Sigmoid colon (tissue), 7 donors: ENCODE data around the gene NUDT16L1. TPM values are rescaled to one million over a fixed set of nuclear protein-coding genes. Genes with fewer than 3 reads are reported as not detected.

ENCODE experiments used
- DNase-seq: peaks from one replicate; pipeline ENCODE4 v3.0.0-alpha.2; 2019
- H3K27ac ChIP-seq, 4 donors: fragments of 200-600 bp; sonication (generic); one replicate each; pipeline ENCODE4 v1.5.1; 2016 to 2019; ENCODE audit warnings: mild to moderate bottlenecking in 1 of 4
- H3K27me3 ChIP-seq, 3 donors: fragments of 200-600 bp; sonication (generic); one replicate each; pipeline ENCODE4 v1.5.1; 2019; ENCODE audit warnings: mild to moderate bottlenecking in 1 of 3
- H3K36me3 ChIP-seq, 4 donors: fragments of 200-600 bp; sonication (generic); one replicate each; pipeline ENCODE4 v1.5.1; 2016 to 2019
- H3K4me1 ChIP-seq, 4 donors: fragments of 200-600 bp; sonication (generic); one replicate each; pipeline ENCODE4 v1.5.1; 2017 to 2019
- H3K4me3 ChIP-seq, 4 donors: fragments of 200-600 bp; sonication (generic); one replicate each; pipeline ENCODE4 v1.5.1; 2017 to 2019; ENCODE audit warnings: mild to moderate bottlenecking in 2 of 4, moderate library complexity in 1 of 4
- H3K9me3 ChIP-seq, 4 donors: fragments of 200-600 bp in 3 of 4; sonication (generic) in 3 of 4; one replicate each; pipeline versions ENCODE4 v1.5.1 to v1.6.1; 2013 to 2019
- EP300 ChIP-seq, 4 donors: sonication (generic); formaldehyde crosslinking; IDR thresholded peaks; one replicate each; pipeline ENCODE4 v1.6.1; 2017; ENCODE audit warnings: antibody characterized with exemption in 4 of 4
- POLR2A ChIP-seq, 2 donors: fragments of 450-650 bp; IDR thresholded peaks; one replicate each; pipeline ENCODE4 v1.6.1; 2016; ENCODE audit warnings: antibody characterized with exemption in 2 of 2, mild to moderate bottlenecking in 2 of 2, moderate library complexity in 2 of 2
- POLR2AphosphoS5 ChIP-seq, 4 donors: sonication (generic); formaldehyde crosslinking; IDR thresholded peaks; one replicate each; pipeline ENCODE4 v1.6.1; 2017; ENCODE audit warnings: antibody characterized with exemption in 4 of 4
- WGBS, 2 donors: extraction: QIAGEN DNeasy Blood & Tissue Kit; methylation state at CpG; one replicate each; pipeline ENCODE4 v1.1.7; 2013; 5-methylcytosine and 5-hydroxymethylcytosine counted together
- intact Hi-C: fragments of 100-400 bp; cut with DNase I; formaldehyde crosslinking; loops from one replicate; pipeline ENCODE4 v1.15.1; 2023
- polyA plus RNA-seq, 3 donors: library from polyadenylated mRNA; stranded (reverse); fragments of 200-250 nt; gene quantifications; one replicate each; pipeline ENCODE4 v1.2.3, GENCODE V29; 2013
- total RNA-seq, 4 donors: library from RNA; depleted of rRNA; stranded (reverse); fragments of >200 nt; gene quantifications; one replicate each; pipeline ENCODE4 v1.1.0, GENCODE V29; 2016
- TF ChIP-seq, protein P1 (sequence below), 4 experiments: fragments of 450-650 bp in 3 of 4; fragments of 200-600 bp in 1 of 4; IDR thresholded peaks; one replicate each; pipeline ENCODE4 v1.5.1; 2016 to 2019; ENCODE audit warnings: antibody characterized with exemption in 4 of 4, mild to moderate bottlenecking in 3 of 4, moderate library complexity in 2 of 4
- donor health status: healthy with polysubstance abuse.
- donor health status: Bipolar disorder and iron deficiency.
- donor health status: healthy.

The NUDT16L1 gene
- total and polyA plus RNA-seq, 7 donors: 16.6 to 75.1 (median 21.8) TPM

GRCh38 chr16:4703906-4704305 lies 10.5 kb downstream of the NUDT16L1 start:
- Histone ChIP-seq H3K9me3 (no peaks in the 10 kb centered on the region), H3K27me3 (no peaks in the 10 kb centered on the region), H3K36me3 (peaks cover 22 to 89% (median 48%) of the 10 kb centered on the region in 4 donors), H3K27ac (no peak overlapping the region), H3K4me3 (no peak overlapping the region), H3K4me1 (no peaks in the 10 kb centered on the region)
- WGBS, 2 donors: 62 to 91% methylated on average over 7 of the region's 7 CpGs
- no peak for DNase-seq
- no peak for TF ChIP-seq POLR2AphosphoS5 (IDR thresholded peaks at IDR 0.05)
- TF ChIP-seq POLR2A (IDR thresholded peaks at IDR 0.05): no peak
- no peak for TF ChIP-seq EP300 (IDR thresholded peaks at IDR 0.05)
- TF ChIP-seq, protein P1, sequence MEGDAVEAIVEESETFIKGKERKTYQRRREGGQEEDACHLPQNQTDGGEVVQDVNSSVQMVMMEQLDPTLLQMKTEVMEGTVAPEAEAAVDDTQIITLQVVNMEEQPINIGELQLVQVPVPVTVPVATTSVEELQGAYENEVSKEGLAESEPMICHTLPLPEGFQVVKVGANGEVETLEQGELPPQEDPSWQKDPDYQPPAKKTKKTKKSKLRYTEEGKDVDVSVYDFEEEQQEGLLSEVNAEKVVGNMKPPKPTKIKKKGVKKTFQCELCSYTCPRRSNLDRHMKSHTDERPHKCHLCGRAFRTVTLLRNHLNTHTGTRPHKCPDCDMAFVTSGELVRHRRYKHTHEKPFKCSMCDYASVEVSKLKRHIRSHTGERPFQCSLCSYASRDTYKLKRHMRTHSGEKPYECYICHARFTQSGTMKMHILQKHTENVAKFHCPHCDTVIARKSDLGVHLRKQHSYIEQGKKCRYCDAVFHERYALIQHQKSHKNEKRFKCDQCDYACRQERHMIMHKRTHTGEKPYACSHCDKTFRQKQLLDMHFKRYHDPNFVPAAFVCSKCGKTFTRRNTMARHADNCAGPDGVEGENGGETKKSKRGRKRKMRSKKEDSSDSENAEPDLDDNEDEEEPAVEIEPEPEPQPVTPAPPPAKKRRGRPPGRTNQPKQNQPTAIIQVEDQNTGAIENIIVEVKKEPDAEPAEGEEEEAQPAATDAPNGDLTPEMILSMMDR (IDR thresholded peaks at IDR 0.05): no peak
- intact Hi-C loops: no loop called here

DNA sequence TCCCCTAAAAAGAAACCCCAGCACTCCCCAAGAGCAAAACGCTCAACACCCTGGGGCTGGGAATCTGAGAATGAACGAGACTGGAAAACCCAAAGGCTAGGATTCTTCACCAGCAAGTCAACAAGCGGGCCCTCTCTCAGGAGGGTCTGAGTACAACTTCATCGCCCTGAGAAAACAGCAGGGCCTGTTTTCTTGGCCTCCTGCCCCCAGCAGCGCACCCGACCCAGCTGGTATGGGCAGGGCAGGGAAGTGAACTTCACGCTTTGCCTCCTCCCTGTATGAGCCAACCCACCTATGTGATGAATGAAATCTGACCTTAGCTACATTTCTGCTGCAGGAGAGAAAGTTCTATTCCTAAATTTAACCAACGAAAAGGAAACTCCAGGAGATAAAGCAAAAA lies 11.1 kb downstream of the NUDT16L1 start:
- no peak for TF ChIP-seq EP300 (IDR thresholded peaks at IDR 0.05)
- TF ChIP-seq POLR2A (IDR thresholded peaks at IDR 0.05): no peak
- no peak for TF ChIP-seq POLR2AphosphoS5 (IDR thresholded peaks at IDR 0.05)
- TF ChIP-seq, protein P1 (IDR thresholded peaks at IDR 0.05): no peak
- no peak for DNase-seq
- no peak overlapping the region for H3K27ac ChIP-seq
- no peaks in the 10 kb centered on the region for H3K27me3 ChIP-seq
- no peaks in the 10 kb centered on the region for H3K4me1 ChIP-seq
- WGBS, 2 donors: 81 to 87% methylated on average over 8 of the region's 8 CpGs
- peaks cover 18 to 83% (median 42%) of the 10 kb centered on the region in 4 donors for H3K36me3 ChIP-seq
- no peaks in the 10 kb centered on the region for H3K9me3 ChIP-seq
- intact Hi-C loops: no loop called here
- no peak overlapping the region for H3K4me3 ChIP-seq

DNA sequence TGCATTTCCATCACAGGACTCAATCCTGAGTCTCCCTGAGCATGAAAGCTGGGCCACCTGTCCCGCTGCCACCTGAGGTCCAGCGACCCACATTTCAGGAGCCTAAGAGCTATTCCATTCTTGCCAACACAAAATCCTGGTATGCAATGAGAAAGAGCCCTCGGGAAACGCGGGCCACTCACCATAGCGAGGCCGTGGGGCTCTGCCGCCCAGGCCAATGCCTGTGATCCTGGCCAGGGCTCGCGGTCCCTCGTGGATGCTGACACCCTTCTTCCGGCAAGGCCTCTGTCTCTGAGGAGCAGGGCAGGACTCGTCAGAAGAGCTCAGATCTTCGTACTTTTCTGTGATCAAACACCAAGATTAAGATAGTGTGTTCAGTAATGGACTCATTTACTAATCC lies 11.6 kb downstream of the NUDT16L1 start:
- Histone ChIP-seq H3K4me3 (no peak overlapping the region), H3K4me1 (no peaks in the 10 kb centered on the region), H3K27ac (no peak overlapping the region), H3K36me3 (peaks cover 18 to 83% (median 41%) of the 10 kb centered on the region in 4 donors), H3K27me3 (no peaks in the 10 kb centered on the region), H3K9me3 (no peaks in the 10 kb centered on the region)
- no peak for DNase-seq
- intact Hi-C loops: no loop called here
- TF ChIP-seq EP300 (IDR thresholded peaks at IDR 0.05): no peak
- TF ChIP-seq, protein P1 (IDR thresholded peaks at IDR 0.05): no peak
- WGBS, 2 donors: 96 to 97% methylated on average over 14 of the region's 14 CpGs

DNA sequence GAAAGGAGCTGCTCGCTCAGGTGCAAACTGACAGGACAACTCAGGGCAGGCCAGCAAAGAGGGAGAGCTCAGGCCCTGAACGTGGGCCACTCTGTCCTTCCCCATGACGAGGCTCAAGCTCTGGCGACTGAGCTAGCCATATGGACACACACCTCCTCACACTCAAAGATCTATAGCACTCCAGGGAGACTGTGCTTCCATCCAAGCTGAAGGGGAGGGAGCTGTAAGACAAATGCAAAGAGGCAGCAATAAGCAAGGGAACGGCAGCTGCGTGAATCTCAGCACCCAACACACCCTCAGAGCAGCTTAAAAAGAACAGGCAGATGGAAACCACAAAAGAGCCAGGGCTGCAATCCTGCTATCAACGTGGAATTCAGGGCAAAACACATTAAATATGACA lies 13.5 kb downstream of the NUDT16L1 start:
- Histone ChIP-seq H3K9me3 (no peaks in the 10 kb centered on the region), H3K36me3 (peaks cover 13 to 74% (median 26%) of the 10 kb centered on the region in 4 donors), H3K4me1 (no peaks in the 10 kb centered on the region), H3K27ac (no peak overlapping the region), H3K27me3 (no peaks in the 10 kb centered on the region), H3K4me3 (no peak overlapping the region)
- TF ChIP-seq, protein P1 (IDR thresholded peaks at IDR 0.05): no peak
- TF ChIP-seq POLR2A (IDR thresholded peaks at IDR 0.05): no peak
- no peak for TF ChIP-seq POLR2AphosphoS5 (IDR thresholded peaks at IDR 0.05)
- TF ChIP-seq EP300 (IDR thresholded peaks at IDR 0.05): no peak
- no peak for DNase-seq
- 89 to 94% methylated on average over 7 of the region's 7 CpGs for WGBS, 2 donors
- intact Hi-C loops: no loop called here

- no peak overlapping the region for H3K27ac ChIP-seq
- H3K36me3 ChIP-seq: peaks cover 5 to 71% (median 19%) of the 10 kb centered on the region in 4 donors
- no peaks in the 10 kb centered on the region for H3K9me3 ChIP-seq
- H3K4me1 ChIP-seq: no peaks in the 10 kb centered on the region
- no peak for DNase-seq
- 94 to 95% methylated on average over 4 of the region's 4 CpGs for WGBS, 2 donors
- TF ChIP-seq, protein P1 (IDR thresholded peaks at IDR 0.05): no peak
- TF ChIP-seq POLR2A (IDR thresholded peaks at IDR 0.05) (no peak), EP300 (IDR thresholded peaks at IDR 0.05) (no peak), POLR2AphosphoS5 (IDR thresholded peaks at IDR 0.05) (no peak)
- no peak overlapping the region for H3K4me3 ChIP-seq
- H3K27me3 ChIP-seq: no peaks in the 10 kb centered on the region
- intact Hi-C loops: no loop called here
These were observed 16.1 kb downstream of the NUDT16L1 start for GRCh38 chr16:4709481-4709880.
